ENCODE results near the gene BRD2.

- no peak for TF ChIP-seq ZNF274 (IDR thresholded peaks at IDR 0.05; ENCODE audit: low read depth, low read length)
- TF ChIP-seq YY1 (IDR thresholded peaks at IDR 0.05; ENCODE audit: insufficient read depth, insufficient read length) = no peak
- TF ChIP-seq SUZ12 (IDR thresholded peaks at IDR 0.05; ENCODE audit: extremely low read depth, insufficient read depth, insufficient read length) = no peak
Observed at GRCh38 chr6:32943864-32944649, 24.3 kb upstream of the BRD2 start.

Measured in NT2/D1 (cell line).